GM23248 (cell line): Measurements from ENCODE around the gene ACD. TPM values are rescaled to one million over a fixed set of nuclear protein-coding genes. Genes with fewer than 3 reads are reported as not detected.
A peak's percentile ranks its signal among the peaks of the same experiment; 100 is the strongest.

Source experiments
- DNase-seq: peaks from one replicate; pipeline ENCODE4 v3.0.0-alpha.2; 2015
- H2AFZ ChIP-seq: fragments of 200-600 bp; sonication (generic); 2 replicates; pipeline ENCODE4 v1.6.1; 2016; ENCODE audit warnings: antibody characterized with exemption
- H3F3A ChIP-seq: fragments of 200-600 bp; sonication (generic); 2 replicates; pipeline ENCODE4 v1.6.1; 2016; ENCODE audit warnings: mild to moderate bottlenecking, antibody characterized with exemption, mixed run types; ENCODE audit not compliant: insufficient read depth
- H3K27ac ChIP-seq: fragments of 200-600 bp; sonication (generic); 2 replicates; pipeline ENCODE4 v1.5.1; 2016; ENCODE audit warnings: mild to moderate bottlenecking
- H3K27me3 ChIP-seq: fragments of 200-600 bp; sonication (generic); replicated peaks from 2 replicates; pipeline ENCODE4 v1.6.1; 2016; ENCODE audit warnings: mild to moderate bottlenecking; ENCODE audit not compliant: insufficient read depth
- H3K36me3 ChIP-seq: fragments of 200-600 bp; sonication (generic); 2 replicates; pipeline ENCODE4 v1.6.1; 2016; ENCODE audit warnings: low read depth, mild to moderate bottlenecking
- H3K4me1 ChIP-seq: fragments of 200-600 bp; sonication (generic); 2 replicates; pipeline ENCODE4 v1.6.1; 2016; ENCODE audit warnings: mild to moderate bottlenecking; ENCODE audit not compliant: insufficient read depth
- H3K4me2 ChIP-seq: fragments of 200-600 bp; sonication (generic); one replicate; pipeline ENCODE4 v1.6.1; 2016; ENCODE audit warnings: mild to moderate bottlenecking; ENCODE audit not compliant: unreplicated experiment
- H3K4me3 ChIP-seq: fragments of 200-600 bp; sonication (generic); 2 replicates; pipeline ENCODE4 v1.5.1; 2016; ENCODE audit warnings: mild to moderate bottlenecking
- H3K79me2 ChIP-seq: fragments of 200-600 bp; sonication (generic); 2 replicates; pipeline ENCODE4 v1.6.1; 2016; ENCODE audit warnings: mild to moderate bottlenecking; ENCODE audit not compliant: insufficient read depth
- H3K9ac ChIP-seq: fragments of 200-600 bp; sonication (generic); 2 replicates; pipeline ENCODE4 v1.6.1; 2016; ENCODE audit warnings: mild to moderate bottlenecking
- H3K9me2 ChIP-seq: fragments of 200-600 bp; sonication (generic); 2 replicates; pipeline ENCODE4 v1.6.1; 2016; ENCODE audit warnings: mixed run types, mild to moderate bottlenecking, moderate library complexity; ENCODE audit not compliant: insufficient read depth
- H3K9me3 ChIP-seq: fragments of 200-600 bp; sonication (generic); one replicate; pipeline ENCODE4 v1.6.1; 2017; ENCODE audit warnings: low read depth
- H4K20me1 ChIP-seq: fragments of 200-600 bp; sonication (generic); 2 replicates; pipeline ENCODE4 v1.6.0; 2016; ENCODE audit not compliant: insufficient read depth
- EZH2 ChIP-seq: fragments of 200-600 bp; sonication (generic); IDR thresholded peaks from 2 replicates; pipeline ENCODE4 v1.6.1; 2018; ENCODE audit warnings: antibody characterized with exemption, mild to moderate bottlenecking; ENCODE audit not compliant: insufficient read depth, poor library complexity, severe bottlenecking
- EZH2phosphoT487 ChIP-seq: fragments of 200-600 bp; sonication (generic); IDR thresholded peaks from 2 replicates; pipeline ENCODE4 v1.6.1; 2018; ENCODE audit warnings: antibody characterized with exemption, moderate library complexity, mild to moderate bottlenecking, low read depth; ENCODE audit not compliant: insufficient read depth
- WGBS, 2 experiments: methylation state at CpG; one replicate each; pipeline ENCODE4 v1.1.6; 2015 to 2017; ENCODE audit warnings: low lambda C conversion rate in 2 of 2, low coverage in 1 of 2; ENCODE audit errors: missing lambda C conversion rate in 2 of 2; 5-methylcytosine and 5-hydroxymethylcytosine counted together
- in situ Hi-C: fragments of 300-500 bp; cut with MboI; formaldehyde crosslinking; loops from 2 replicates; pipeline ENCODE4 v1.15.0; 2020
- polyA plus RNA-seq: library from polyadenylated mRNA; unstranded; fragments of >200 nt; fragmentation: Nextera tagmentation; extraction: Ambion mirVana; gene quantifications from 2 replicates; pipeline ENCODE4 v1.2.1, GENCODE V29; 2016
- total RNA-seq: library from RNA; depleted of rRNA; stranded (reverse); fragments of >200 nt; shearing (Covaris generic); gene quantifications from 2 replicates; pipeline ENCODE4 v1.2.3, GENCODE V29; 2014

ACD gene
- total and polyA plus RNA-seq, 2 experiments from 2014 or later, result 24.0 to 25.8 TPM

DNA sequence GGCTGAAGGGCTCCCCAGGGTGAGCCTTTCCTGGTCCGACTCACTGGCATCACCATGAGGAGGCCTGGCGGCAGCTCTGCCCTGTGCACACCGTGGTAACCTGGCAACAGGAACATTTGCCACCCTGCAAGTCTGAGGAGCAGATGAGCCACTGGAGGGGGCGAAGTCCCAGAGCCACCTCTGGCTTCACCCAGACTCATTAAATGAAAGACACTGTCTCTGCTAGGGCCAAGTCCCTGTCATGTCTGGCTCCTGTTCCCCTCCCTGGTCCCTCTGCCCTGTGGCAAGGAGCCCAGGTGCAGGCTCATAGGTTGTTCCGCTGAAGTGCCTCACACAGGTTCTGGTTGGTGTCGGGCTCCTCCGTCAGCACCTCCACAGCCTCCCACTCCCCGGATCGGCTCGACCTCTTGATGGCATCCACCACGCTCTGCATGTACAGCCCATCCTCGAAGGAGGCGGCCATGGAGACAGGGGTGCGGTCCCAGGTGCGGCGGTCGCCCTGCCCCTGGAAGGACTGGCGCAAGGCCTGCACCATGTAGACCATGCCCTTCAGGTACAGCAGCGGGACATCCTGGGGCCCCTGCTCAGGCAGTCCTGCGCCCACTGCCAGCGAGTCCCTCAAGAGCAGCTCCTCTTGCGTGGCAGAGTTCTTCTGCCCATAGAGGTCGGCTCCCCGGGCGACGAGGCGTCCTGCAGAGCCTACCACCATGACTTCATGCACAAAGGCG lies 15.0 kb upstream of the ACD start:
- no peak overlapping the region for H3K4me3 ChIP-seq
- no peaks in the 10 kb centered on the region for H3K27me3 ChIP-seq
- H4K20me1 ChIP-seq, result no peaks in the 10 kb centered on the region
- H3K4me1 ChIP-seq, result no peaks in the 10 kb centered on the region
- TF ChIP-seq EZH2phosphoT487 (no peak), EZH2 (no peak)
- no peaks in the 10 kb centered on the region for H3K36me3 ChIP-seq
- H3K9ac ChIP-seq, result no peak overlapping the region
- no peak overlapping the region for H2AFZ ChIP-seq
- H3K79me2 ChIP-seq, result no peaks in the 10 kb centered on the region
- H3K4me2 ChIP-seq, result no peak overlapping the region
- no peaks in the 10 kb centered on the region for H3K9me2 ChIP-seq
- no peak overlapping the region for H3K27ac ChIP-seq
- DNase-seq, result no peak
- 93 to 95% methylated on average over 27 to 28 of the region's 28 CpGs for WGBS, 2 experiments
- H3K9me3 ChIP-seq, result no peaks in the 10 kb centered on the region
- in situ Hi-C loops, result loop anchor here (10.0 kb wide), 1 partner anchor 130 kb away; the partner anchor contains the start of genes RANBP10 and TSNAXIP1
- H3F3A ChIP-seq, result no peaks in the 10 kb centered on the region

DNA sequence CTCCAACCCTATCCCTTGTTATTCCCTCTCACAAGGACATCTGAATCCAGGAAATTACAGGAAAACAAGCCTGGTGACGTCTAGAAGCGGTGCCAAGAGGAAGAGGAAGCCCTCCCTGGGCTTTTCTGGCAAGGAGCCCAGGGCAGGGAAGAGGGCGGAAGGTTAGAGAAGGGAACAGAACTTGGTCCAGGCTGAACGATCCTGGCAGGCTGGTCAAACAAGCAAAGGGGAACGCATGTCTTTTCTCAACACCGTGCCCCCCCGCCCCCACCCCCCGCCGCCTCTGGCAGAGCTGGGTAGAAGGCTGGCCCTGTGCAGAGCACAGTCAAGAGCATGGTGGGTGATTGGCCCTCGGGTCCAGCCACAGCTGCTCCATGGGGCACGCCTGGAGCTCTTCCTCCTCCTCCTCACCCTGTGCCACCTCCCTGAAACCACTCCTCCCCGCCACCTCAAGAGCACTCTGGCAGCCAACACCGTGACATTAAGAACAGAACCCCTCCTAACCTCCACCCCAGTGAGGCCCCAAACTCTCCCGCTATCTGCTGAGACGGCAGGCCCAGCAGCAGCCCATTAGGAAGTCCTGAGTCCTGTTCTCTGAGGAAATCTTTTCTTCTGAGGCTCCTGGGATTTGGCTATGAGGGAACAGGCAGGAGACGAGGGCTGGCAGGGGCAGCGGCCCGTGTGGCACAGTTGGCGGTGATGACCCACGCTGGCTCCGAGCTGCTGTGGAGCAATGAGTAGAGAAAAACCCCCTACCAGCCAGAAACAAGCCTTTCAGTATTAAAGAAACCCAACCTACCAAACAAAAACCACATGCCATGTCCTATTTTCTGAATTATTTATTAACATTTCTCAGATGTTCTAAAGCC lies 13.9 kb upstream of the ACD start:
- in situ Hi-C loops, result loop anchor here (10.0 kb wide), 1 partner anchor 131 kb away; the partner anchor contains the start of genes RANBP10 and TSNAXIP1
- 35 to 36% methylated on average over 17 to 21 of the region's 21 CpGs for WGBS, 2 experiments
- Histone ChIP-seq H3K27me3 (no peaks in the 10 kb centered on the region), H3K9me2 (no peaks in the 10 kb centered on the region), H3K4me2 (no peak overlapping the region), H3K4me1 (no peaks in the 10 kb centered on the region), H2AFZ (no peak overlapping the region), H3K36me3 (no peaks in the 10 kb centered on the region), H3F3A (no peaks in the 10 kb centered on the region), H3K9me3 (no peaks in the 10 kb centered on the region), H3K4me3 (no peak overlapping the region), H3K27ac (no peak overlapping the region), H3K9ac (no peak overlapping the region), H4K20me1 (no peaks in the 10 kb centered on the region), H3K79me2 (no peaks in the 10 kb centered on the region)
- no peak for TF ChIP-seq EZH2
- TF ChIP-seq EZH2phosphoT487, result no peak
- no peak for DNase-seq

GRCh38 chr16:67672739-67673662 lies 12.9 kb upstream of the ACD start:
- Histone ChIP-seq H3K9me2 (no peaks in the 10 kb centered on the region), H3K79me2 (no peaks in the 10 kb centered on the region), H3K9ac (no peak overlapping the region), H2AFZ (no peak overlapping the region), H3F3A (no peaks in the 10 kb centered on the region), H3K4me3 (no peak overlapping the region), H3K4me1 (no peaks in the 10 kb centered on the region), H3K4me2 (no peak overlapping the region), H3K27ac (no peak overlapping the region), H4K20me1 (no peaks in the 10 kb centered on the region), H3K9me3 (no peaks in the 10 kb centered on the region), H3K27me3 (no peaks in the 10 kb centered on the region), H3K36me3 (no peaks in the 10 kb centered on the region)
- TF ChIP-seq EZH2 (no peak), EZH2phosphoT487 (no peak)
- DNase-seq, result peak; percentile 87
- WGBS, 2 experiments, result 57 to 66% methylated on average over 13 of the region's 13 CpGs
- in situ Hi-C loops, result loop anchor here (10.0 kb wide), 1 partner anchor 132 kb away; the partner anchor contains the start of genes RANBP10 and TSNAXIP1
